Ovary (tissue), 9 donors: ENCODE results near the gene C14orf93. TPM values are rescaled to one million over a fixed set of nuclear protein-coding genes. Genes with fewer than 3 reads are reported as not detected.

Experiments
- DNase-seq, 5 donors: peaks; one replicate each; pipeline ENCODE4 v3.0.0-alpha.2; 2019 to 2020
- H3K27ac ChIP-seq, 2 donors: fragments of 200-600 bp; one replicate each; pipeline versions ENCODE4 v1.5.1 to v1.8.0; 2019 to 2022
- H3K27me3 ChIP-seq: fragments of 200-600 bp; one replicate; pipeline ENCODE4 v1.8.0; 2022
- H3K36me3 ChIP-seq: fragments of 200-600 bp; sonication (generic); one replicate; pipeline ENCODE4 v1.5.1; 2019
- H3K4me1 ChIP-seq: one replicate; pipeline ENCODE4 v1.8.1; 2013; ENCODE audit warnings: mild to moderate bottlenecking, moderate library complexity; ENCODE audit not compliant: insufficient read depth
- H3K4me3 ChIP-seq: fragments of 200-600 bp; sonication (generic); one replicate; pipeline ENCODE4 v1.5.1; 2017
- H3K9me3 ChIP-seq, 2 donors: fragments of 200-600 bp in 1 of 2; sonication (generic) in 1 of 2; one replicate each; pipeline versions ENCODE4 v1.5.1 to v1.8.1; 2013 to 2019; ENCODE audit warnings: mild to moderate bottlenecking in 1 of 2, moderate library complexity in 1 of 2
- CTCF ChIP-seq, 3 donors: fragments of 450-650 bp in 2 of 3; fragments of 200-600 bp in 1 of 3; IDR thresholded peaks; one replicate each; pipeline versions ENCODE4 v1.5.1 to v1.8.0; 2016 to 2022; ENCODE audit warnings: antibody characterized with exemption in 3 of 3, mild to moderate bottlenecking in 1 of 3
- EP300 ChIP-seq: sonication (generic); formaldehyde crosslinking; IDR thresholded peaks from one replicate; pipeline ENCODE4 v1.6.1; 2017; ENCODE audit warnings: antibody characterized with exemption
- POLR2A ChIP-seq: fragments of 450-650 bp; IDR thresholded peaks from one replicate; pipeline ENCODE4 v1.6.1; 2017; ENCODE audit warnings: antibody characterized with exemption, mild to moderate bottlenecking, moderate library complexity
- WGBS, 3 donors: extraction: QIAGEN DNeasy Blood & Tissue Kit in 1 of 3; methylation state at CpG; one replicate each; pipeline versions ENCODE4 v1.1.5 to v1.1.7; 2013 to 2017; 5-methylcytosine and 5-hydroxymethylcytosine counted together
- intact Hi-C, 4 donors: fragments of 100-400 bp; cut with DNase I; formaldehyde crosslinking; loops; one replicate each; pipeline versions ENCODE4 v1.11.0 to v1.15.1; 2022 to 2023
- polyA plus RNA-seq, 2 donors: library from polyadenylated mRNA; stranded (reverse); fragments of 200-250 nt in 1 of 2; fragments of 350-450 nt in 1 of 2; fragmentation: Illumina TruSeq in 1 of 2; extraction: RNeasy Lipid Tissue Mini Kit (QIAGEN cat#74804) in 1 of 2; gene quantifications; one replicate each; pipeline ENCODE4 v1.2.3, GENCODE V29; 2013 to 2014
- total RNA-seq, 7 donors: library from RNA; depleted of rRNA in 2 of 7; stranded (reverse); fragments of >200 nt in 2 of 7; fragmentation: NEBNext Ultra II Directional in 3 of 7; extraction: Animal tissue kit (Norgen Biotek cat#: 25700) in 3 of 7; gene quantifications; one replicate each; pipeline versions ENCODE4 v1.1.0 to v1.2.4, GENCODE V29; 2016 to 2023
- donor health status: DM: no; HTN: no; CAD: no; lungs with moderate emphysema.
- donor health status: DM: no; HTN: no; CAD: no.
- donor health status: Bipolar disorder and iron deficiency.
- donor health status: DM: yes; HTN: yes; CAD: no.
- donor health status: DM: no; HTN: no; CAD: no.
- donor health status: DM: yes; HTN: yes; CAD: no.

C14orf93 gene
- total and polyA plus RNA-seq, 9 donors, result 7.2 to 12.7 (median 10.8) TPM

DNA sequence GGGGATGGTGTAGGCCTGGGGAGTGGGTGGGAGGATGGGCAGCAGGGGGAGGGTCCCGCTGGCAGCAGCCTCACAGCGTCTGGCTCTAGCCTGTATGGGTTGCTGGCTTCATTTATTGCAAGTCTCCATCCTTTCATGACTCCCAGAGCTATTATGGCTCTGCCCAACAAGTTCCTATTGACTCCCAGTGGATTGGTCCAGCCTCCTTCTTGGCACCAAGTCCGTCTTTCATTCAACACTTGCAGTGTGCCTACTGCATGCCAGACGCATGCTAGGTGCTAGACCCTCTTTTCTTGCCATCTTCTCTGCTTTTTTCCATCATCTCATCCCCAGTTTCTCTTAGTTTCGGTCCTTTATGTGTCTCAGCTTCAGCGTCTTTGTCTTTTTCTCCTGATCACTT is 33.2 kb upstream of the C14orf93 start:
- no peak overlapping the region for H3K27ac ChIP-seq
- intact Hi-C loops, result no loop called here
- no peak for TF ChIP-seq POLR2A
- no peak for TF ChIP-seq EP300
- no peak for TF ChIP-seq CTCF (IDR thresholded peaks at IDR 0.05)
- H3K27me3 ChIP-seq, result no peaks in the 10 kb centered on the region
- no peaks in the 10 kb centered on the region for H3K4me1 ChIP-seq
- no peak for DNase-seq
- 84 to 87% (median 87%) methylated on average over 6 of the region's 6 CpGs for WGBS, 3 donors
- H3K36me3 ChIP-seq, result no peaks in the 10 kb centered on the region
- H3K4me3 ChIP-seq, result no peak overlapping the region
- H3K9me3 ChIP-seq, result no peaks in the 10 kb centered on the region

DNA sequence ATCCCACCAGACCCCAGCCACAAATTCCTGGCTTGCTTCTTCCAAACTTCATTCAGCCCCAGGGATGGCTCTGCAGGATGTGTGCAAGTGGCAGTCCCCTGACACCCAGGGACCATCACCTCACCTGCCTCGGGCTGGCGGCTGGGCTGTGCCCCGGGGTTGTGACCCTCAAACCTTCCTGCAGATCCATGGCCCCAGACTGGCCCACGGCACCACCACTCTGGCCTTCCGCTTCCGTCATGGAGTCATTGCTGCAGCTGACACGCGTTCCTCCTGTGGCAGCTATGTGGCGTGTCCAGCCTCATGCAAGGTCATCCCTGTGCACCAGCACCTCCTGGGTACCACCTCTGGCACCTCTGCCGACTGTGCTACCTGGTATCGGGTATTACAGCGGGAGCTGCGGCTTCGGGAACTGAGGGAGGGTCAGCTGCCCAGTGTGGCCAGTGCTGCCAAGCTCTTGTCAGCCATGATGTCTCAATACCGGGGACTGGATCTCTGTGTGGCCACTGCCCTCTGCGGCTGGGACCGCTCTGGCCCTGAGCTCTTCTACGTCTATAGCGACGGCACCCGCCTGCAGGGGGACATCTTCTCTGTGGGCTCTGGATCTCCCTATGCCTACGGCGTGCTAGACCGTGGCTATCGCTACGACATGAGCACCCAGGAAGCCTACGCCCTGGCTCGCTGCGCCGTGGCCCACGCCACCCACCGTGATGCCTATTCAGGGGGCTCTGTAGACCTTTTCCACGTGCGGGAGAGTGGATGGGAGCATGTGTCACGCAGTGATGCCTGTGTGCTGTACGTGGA is 32.4 kb upstream of the C14orf93 start, which contains the start of gene PSMB11:
TSS of gene PSMB11 (plus strand) at position 51 of the 804 bp plus-strand sequence. CDS start at position 65, 14 bp downstream.
- WGBS, 3 donors, result 92 to 95% (median 95%) methylated on average over 36 of the region's 36 CpGs
- Histone ChIP-seq H3K27ac (no peak within 1 kb of the TSS), H3K9me3 (no peaks in the 10 kb centered on the region), H3K36me3 (no peaks in the 10 kb centered on the region), H3K27me3 (no peaks in the 10 kb centered on the region), H3K4me1 (no peaks in the 10 kb centered on the region), H3K4me3 (no peak within 1 kb of the TSS)
- peak in 1 of 5 donors; percentile 29 for DNase-seq
- no peak for TF ChIP-seq CTCF (IDR thresholded peaks at IDR 0.05)
- no peak for TF ChIP-seq EP300
- TF ChIP-seq POLR2A, result no peak
- intact Hi-C loops, result no loop called here

DNA sequence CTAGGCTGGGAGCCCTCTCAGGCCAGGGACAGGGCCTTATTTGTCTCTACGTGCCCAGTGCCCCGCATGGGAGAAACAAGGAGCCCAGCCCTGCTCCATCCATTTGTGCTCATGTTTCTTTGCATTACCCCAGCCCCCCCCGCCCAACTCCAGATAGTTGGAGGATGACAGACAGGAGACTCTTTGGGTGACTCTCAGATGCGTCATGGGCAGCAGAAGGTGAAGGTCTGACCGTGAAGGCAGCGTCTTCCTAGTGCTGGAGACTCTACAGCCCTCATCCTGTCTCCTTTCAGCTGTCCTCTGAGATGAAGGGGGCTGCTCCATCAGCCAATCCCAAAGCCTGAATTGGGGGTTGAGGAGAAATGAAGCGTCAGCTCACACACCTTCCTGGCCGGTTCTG is 31.8 kb upstream of the C14orf93 start:
- Histone ChIP-seq H3K9me3 (no peaks in the 10 kb centered on the region), H3K36me3 (no peaks in the 10 kb centered on the region), H3K4me1 (no peaks in the 10 kb centered on the region), H3K4me3 (no peak overlapping the region), H3K27me3 (no peaks in the 10 kb centered on the region), H3K27ac (no peak overlapping the region)
- intact Hi-C loops, result no loop called here
- 74 to 83% (median 76%) methylated on average over 8 of the region's 8 CpGs for WGBS, 3 donors
- DNase-seq, result peak in 1 of 5 donors; percentile 10
- TF ChIP-seq POLR2A (no peak), CTCF (IDR thresholded peaks at IDR 0.05) (no peak), EP300 (no peak)

GRCh38 chr14:23040100-23040499 is 30.2 kb upstream of the C14orf93 start:
- Histone ChIP-seq H3K4me3 (no peak overlapping the region), H3K4me1 (peaks cover under 1% of the 10 kb centered on the region), H3K9me3 (no peaks in the 10 kb centered on the region), H3K27ac (no peak overlapping the region), H3K36me3 (no peaks in the 10 kb centered on the region), H3K27me3 (no peaks in the 10 kb centered on the region)
- intact Hi-C loops, result no loop called here
- TF ChIP-seq CTCF (IDR thresholded peaks at IDR 0.05) (no peak), POLR2A (no peak), EP300 (no peak)
- 74 to 79% (median 76%) methylated on average over 4 of the region's 4 CpGs for WGBS, 3 donors
- no peak for DNase-seq
